Measurements from ENCODE around the gene HHIPL1.

DNA sequence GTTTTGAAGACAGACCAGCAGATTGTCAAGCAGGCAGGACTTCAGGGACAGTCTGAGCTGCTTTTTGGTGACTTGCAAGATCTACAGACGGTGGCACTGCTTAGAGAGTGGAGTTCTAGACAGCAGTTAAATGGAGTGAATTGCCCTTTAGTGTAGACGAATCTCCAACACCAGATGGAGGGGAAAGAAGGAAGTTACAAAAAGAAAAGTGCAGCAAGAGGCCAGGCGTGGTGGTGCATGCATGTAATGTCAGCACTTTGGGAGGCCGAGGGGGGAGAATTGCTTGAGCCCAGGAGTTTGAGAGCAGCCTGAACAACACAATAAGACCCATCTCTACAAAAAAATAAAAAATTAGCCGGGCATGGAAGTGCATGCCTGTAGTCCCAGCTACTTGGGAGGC lies 8.4 kb upstream of the HHIPL1 start:
- TF ChIP-seq POLR2A (IDR thresholded peaks at IDR 0.05) = no peak
- TF ChIP-seq, protein P1, sequence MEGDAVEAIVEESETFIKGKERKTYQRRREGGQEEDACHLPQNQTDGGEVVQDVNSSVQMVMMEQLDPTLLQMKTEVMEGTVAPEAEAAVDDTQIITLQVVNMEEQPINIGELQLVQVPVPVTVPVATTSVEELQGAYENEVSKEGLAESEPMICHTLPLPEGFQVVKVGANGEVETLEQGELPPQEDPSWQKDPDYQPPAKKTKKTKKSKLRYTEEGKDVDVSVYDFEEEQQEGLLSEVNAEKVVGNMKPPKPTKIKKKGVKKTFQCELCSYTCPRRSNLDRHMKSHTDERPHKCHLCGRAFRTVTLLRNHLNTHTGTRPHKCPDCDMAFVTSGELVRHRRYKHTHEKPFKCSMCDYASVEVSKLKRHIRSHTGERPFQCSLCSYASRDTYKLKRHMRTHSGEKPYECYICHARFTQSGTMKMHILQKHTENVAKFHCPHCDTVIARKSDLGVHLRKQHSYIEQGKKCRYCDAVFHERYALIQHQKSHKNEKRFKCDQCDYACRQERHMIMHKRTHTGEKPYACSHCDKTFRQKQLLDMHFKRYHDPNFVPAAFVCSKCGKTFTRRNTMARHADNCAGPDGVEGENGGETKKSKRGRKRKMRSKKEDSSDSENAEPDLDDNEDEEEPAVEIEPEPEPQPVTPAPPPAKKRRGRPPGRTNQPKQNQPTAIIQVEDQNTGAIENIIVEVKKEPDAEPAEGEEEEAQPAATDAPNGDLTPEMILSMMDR (IDR thresholded peaks at IDR 0.05) = no peak
